H1 (cell line): ENCODE data around the gene DOK6. TPM values are rescaled to one million over a fixed set of nuclear protein-coding genes. Genes with fewer than 3 reads are reported as not detected.

Experiments
- CEBPB ChIP-seq: IDR thresholded peaks from 2 replicates; pipeline ENCODE4 v1.6.1; 2012; ENCODE audit warnings: low read depth, low read length
- EGR1 ChIP-seq: IDR thresholded peaks from 2 replicates; pipeline ENCODE4 v1.6.1; 2011; ENCODE audit warnings: low read depth, low read length, borderline replicate concordance
- KDM1A ChIP-seq: fragments of 200-600, 300-600 bp; sonication (generic); IDR thresholded peaks from 2 replicates; pipeline ENCODE4 v1.7.1; 2016; ENCODE audit warnings: mild to moderate bottlenecking, low read length, borderline replicate concordance
- ZNF274 ChIP-seq: IDR thresholded peaks from 2 replicates; pipeline ENCODE4 v1.7.0; 2012; ENCODE audit warnings: low read length, borderline replicate concordance; ENCODE audit errors: extremely low read depth
- polyA plus RNA-seq, 7 experiments: library from polyadenylated mRNA; depleted of rRNA in 3 of 7; stranded (reverse) in 5 of 7; unstranded in 2 of 7; fragments of >200 nt in 5 of 7; fragments of 200-250 nt in 2 of 7; gene quantifications; 1 replicate in 5 of 7; 2 replicates in 1 of 7; 4 replicates in 1 of 7; pipeline versions ENCODE4 v1.2.1 to v1.2.3, GENCODE V29; 2011 to 2013; ENCODE audit warnings: missing spikeins in 2 of 7, mixed read lengths in 2 of 7
- total RNA-seq: library from RNA; stranded (reverse); fragmentation: NEBNext Ultra II Directional; extraction: Animal tissue kit (Norgen Biotek cat#: 25700); gene quantifications from 2 replicates; pipeline ENCODE4 v1.2.1, GENCODE V29; 2021
- TF ChIP-seq, protein P1 (sequence below): IDR thresholded peaks from 2 replicates; pipeline ENCODE4 v1.6.1; 2012; ENCODE audit warnings: low read length, inconsistent platforms

DOK6 gene
- total and polyA plus RNA-seq, 2 of the 8 experiments (the other 6 are each of a cell fraction or from before 2014, with no cell fraction given) = 0.33 to 0.50 TPM

DNA sequence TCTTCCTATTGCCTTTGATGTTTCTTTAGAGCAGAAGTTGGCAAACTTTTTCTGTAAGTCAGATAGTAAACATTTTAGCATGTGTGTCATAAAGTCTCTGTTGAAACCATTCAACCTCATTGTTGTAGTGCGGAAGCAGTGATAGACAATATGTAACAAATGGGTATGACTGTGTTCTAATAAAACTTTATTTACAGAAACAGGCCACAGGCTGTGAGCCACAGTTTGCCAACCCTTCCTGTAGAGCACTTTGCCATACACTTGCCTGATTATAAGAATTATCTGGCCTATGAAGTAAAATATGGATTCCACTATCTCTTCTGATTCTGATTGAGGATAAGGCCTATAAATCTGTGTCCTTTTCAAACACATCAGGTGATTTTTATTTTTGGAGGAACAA is 237.4 kb downstream of the DOK6 start (continued):
- TF ChIP-seq ZNF274 (no peak), KDM1A (no peak), EGR1 (no peak), CEBPB (no peak)
- TF ChIP-seq, protein P1, sequence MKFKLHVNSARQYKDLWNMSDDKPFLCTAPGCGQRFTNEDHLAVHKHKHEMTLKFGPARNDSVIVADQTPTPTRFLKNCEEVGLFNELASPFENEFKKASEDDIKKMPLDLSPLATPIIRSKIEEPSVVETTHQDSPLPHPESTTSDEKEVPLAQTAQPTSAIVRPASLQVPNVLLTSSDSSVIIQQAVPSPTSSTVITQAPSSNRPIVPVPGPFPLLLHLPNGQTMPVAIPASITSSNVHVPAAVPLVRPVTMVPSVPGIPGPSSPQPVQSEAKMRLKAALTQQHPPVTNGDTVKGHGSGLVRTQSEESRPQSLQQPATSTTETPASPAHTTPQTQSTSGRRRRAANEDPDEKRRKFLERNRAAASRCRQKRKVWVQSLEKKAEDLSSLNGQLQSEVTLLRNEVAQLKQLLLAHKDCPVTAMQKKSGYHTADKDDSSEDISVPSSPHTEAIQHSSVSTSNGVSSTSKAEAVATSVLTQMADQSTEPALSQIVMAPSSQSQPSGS = no peak
